Ureter (tissue), 1 donor: ENCODE results near the gene SERINC3. TPM values are rescaled to one million over a fixed set of nuclear protein-coding genes. Genes with fewer than 3 reads are reported as not detected.
A peak's percentile ranks its signal among the peaks of the same experiment; 100 is the strongest.
"Not testable (repeated sequence)": the region's sequence is repeated elsewhere in the genome, so short reads cannot be mapped to it uniquely, and the experiment has no call there.

ENCODE experiments used
- DNase-seq: peaks from one replicate; pipeline ENCODE4 v3.0.0-alpha.2; 2020; ENCODE audit warnings: low spot score
- total RNA-seq: library from RNA; stranded (reverse); gene quantifications from one replicate; pipeline ENCODE4 v1.2.4, GENCODE V29; 2023
- donor health status: DM: yes; HTN: yes; CAD: no.

The SERINC3 gene
- total RNA-seq, result 93.1 TPM

GRCh38 chr20:44521484-44522481 lies at the start of gene SERINC3:
TSS of gene SERINC3 (minus strand) at chr20:44522070. CDS start at chr20:44521951, 119 bp downstream.
- DNase-seq, result peak; percentile 97

DNA sequence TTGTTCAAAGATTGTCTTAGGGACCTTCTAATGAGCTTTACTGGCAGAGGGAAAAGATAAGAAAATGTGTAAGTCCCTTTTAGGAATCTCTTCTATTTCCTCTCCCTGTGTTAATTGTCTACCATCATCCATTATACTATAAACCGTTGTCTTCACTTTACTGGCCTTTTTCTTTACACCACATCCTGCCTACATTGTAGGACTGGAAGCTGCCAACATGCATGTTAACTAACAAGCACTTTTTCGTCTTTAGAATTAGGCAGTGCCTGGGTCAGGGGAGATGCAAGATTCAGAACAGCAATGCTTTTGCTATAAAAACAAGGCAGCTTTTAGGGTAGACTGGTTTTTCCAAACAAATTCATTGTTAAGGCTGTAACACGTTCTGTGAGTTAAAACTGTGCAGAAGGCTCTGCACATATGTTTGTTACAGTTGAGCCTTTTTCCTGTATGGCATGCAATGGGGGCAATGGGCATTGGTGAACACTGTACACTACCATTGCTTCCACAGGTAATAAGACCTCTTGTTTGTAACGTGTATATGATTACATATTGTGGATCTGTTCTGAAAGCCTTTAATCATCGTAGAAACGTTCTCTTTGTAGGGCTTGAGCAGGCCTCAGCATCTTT lies 49.6 kb upstream of the SERINC3 start:
- DNase-seq, result no peak

GRCh38 chr20:44570367-44570766 lies 48.5 kb upstream of the SERINC3 start:
- no peak for DNase-seq

- DNase-seq, result no peak
These were observed 44.9 kb upstream of the SERINC3 start for GRCh38 chr20:44566811-44567210.

GRCh38 chr20:44566018-44566417 lies 44.1 kb upstream of the SERINC3 start:
- no peak for DNase-seq

DNA sequence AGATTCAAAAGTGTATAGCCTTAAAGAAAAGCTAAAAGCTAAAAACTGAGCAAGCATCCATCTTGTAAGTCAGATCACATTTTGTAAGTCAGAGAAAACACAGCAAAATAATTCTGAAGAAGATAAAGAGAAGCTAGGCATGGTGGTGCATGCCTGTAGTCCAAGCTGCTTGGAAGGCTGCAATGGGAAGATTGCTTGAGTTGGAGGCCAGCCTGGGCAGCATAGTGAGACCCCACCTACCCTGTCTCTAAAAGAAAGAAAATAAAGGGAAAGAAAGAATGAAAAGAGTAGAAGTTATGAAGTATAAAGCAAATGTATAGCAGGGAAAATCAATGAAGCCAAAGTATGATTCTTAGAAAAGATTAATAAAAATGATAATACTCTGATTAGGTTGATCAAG lies 40.0 kb upstream of the SERINC3 start:
- no peak for DNase-seq

DNA sequence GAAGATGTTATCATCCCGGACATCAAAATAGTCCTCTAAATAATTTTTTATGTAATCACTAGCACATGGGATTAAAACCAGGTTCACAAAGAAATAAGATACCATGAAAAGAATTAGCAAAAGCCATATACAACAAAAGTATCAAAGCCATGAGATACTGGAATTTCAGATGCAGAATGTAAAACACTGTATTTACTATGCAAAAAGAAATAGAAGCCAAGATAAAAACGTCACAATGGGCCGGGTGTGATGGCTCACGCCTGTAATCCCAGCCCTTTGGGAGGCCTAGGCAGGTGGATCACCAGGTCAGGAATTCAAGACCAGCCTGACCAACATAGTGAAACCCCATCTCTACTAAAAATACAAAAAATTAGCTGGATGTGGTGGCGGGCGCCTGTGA lies 38.9 kb upstream of the SERINC3 start:
- DNase-seq, result not testable (repeated sequence)

GRCh38 chr20:44560229-44560628 lies 38.4 kb upstream of the SERINC3 start:
- DNase-seq, result no peak

GRCh38 chr20:44559302-44559701 lies 37.4 kb upstream of the SERINC3 start:
- no peak for DNase-seq

DNA sequence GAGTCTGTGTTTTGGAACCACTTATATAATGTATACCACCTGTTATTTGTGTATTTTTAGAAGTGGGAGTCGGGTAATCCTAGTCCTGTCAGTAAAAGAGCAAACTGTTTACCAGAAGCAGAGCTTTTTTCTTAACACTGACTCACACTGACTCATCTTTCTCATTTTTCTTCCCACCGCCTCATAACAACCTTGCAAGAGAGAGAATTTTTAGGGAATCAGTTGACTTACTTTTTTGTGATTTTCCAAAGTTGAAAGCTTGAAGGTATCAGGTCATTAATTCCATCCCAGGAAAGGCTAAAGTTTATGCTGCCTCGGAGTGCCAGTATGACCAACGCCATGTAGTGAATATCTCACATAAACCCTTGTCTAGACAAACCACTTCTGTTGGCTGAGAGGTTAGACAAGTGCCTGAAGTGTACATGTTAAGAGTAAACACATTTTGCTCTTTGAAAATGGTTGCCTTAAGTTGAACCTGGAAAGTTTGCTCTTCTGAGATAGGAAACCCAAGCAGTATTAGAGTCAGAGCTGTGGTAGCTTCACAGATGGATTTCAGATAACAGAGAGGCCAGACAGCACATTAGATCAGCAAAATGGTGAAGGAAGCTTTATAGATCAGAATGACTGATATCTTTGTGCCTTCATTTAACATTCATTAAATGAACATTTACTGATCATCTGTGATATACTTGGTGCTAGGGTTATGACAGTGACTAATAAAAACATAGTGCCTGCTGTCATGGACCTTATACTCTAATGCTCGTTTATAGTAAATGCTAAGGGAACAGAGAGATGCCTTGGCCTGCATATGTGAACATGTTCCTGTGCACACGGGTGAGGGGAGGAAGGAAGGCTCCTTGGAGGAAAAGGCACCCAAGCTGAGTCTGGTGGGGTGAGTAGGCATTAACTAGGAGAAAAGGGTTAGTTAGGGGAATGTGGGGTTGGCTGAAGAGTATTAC lies 31.4 kb upstream of the SERINC3 start:
- no peak for DNase-seq

DNA sequence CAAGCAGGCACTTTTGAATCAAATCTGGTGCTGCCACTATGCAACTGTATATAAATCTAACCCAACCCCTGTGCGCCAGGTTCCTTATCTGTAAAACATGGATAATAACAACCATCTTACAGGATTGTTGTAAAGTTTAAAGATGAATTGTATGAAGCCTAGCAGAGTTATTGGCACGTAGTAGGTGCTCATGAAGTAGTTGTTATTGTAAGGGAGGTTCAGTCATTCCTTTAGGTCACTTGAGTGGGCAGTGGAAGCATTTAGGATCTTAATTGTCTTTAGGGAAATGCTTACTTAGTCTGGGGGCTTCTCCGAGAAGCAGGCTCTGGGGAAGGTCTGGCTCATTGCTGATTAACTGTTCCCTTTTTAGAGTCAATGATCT lies 30.7 kb upstream of the SERINC3 start:
- DNase-seq, result no peak

GRCh38 chr20:44552050-44552449 lies 30.2 kb upstream of the SERINC3 start:
- no peak for DNase-seq

DNA sequence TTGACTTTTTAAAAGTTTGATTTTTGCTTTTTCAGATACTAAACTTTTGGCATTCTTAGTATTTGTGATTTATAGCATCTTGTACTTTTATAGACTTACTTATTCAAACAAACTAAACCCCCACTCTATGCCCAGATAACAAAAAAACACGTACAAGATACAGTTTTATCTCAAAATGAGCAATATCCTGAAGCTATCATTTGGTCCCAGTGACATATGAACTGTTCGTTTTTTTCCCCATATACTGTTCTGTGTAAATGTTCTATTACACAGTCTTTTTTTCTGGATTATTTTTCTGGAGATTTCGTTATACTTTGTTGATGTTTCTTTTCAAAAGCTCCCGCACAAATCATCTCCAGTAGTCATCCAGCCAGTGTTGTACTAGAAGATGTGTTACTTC lies 27.3 kb upstream of the SERINC3 start:
- DNase-seq, result no peak

GRCh38 chr20:44547419-44547818 lies 25.5 kb upstream of the SERINC3 start:
- DNase-seq, result no peak

DNA sequence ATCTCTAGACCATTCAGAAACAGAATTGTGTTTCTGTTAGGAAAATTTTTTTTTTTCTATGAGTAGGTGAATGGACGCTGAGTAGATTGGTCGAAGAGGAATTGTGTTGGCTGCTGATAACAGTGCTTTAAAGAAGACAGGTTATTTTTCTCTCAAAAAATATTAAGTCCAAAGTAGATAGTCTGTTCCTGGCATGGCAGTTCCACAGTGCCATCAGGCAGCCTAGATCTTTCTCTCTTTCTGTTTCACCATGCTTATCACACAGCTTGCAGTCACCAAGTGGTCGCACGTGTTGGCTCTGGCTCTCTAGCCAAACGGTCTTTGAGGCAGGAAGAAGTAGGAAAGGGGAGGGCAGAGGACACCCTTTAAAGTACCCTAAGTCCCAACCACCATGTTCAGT lies 22.4 kb upstream of the SERINC3 start:
- no peak for DNase-seq

GRCh38 chr20:44543358-44543757 lies 21.5 kb upstream of the SERINC3 start:
- no peak for DNase-seq

DNA sequence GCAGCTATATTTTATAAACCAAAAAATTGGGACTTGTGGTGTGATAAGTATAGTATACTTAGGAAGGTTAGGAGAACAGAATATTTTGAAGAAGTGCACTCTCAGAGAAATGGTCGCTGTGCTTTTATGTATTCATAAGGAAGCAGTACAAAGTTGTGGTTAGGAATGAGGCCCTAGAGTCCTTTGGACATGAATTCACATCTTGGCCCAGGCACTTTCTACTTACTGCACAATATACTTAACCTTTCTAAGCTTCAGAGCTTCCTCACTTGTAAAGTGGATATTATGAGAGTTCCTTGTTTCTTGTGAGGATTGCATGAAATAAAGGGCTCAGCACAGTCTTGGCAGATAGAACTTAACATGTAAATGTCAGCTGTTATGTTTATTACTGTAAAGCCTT lies 21.0 kb upstream of the SERINC3 start:
- DNase-seq, result no peak

GRCh38 chr20:44541992-44542391 lies 20.1 kb upstream of the SERINC3 start:
- DNase-seq, result no peak

DNA sequence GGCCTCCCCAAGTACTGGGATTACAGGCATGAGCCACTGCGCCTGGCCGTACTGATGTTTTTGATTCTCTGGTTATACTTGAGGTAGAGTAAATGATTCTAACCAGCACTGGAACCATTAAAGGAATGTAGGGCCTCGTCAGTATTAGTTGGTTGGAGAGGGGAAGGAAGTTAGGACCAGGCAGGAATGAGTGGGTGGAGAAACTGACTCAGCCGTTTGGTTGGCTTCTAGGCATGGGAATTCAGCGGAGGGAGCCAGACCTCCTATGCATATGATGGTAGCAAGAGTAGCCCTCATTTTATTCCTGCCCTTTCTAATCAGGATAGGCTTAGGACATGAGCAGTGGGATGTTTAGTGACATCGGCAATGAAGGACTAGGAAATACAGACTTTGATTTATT lies 19.0 kb upstream of the SERINC3 start:
- DNase-seq, result no peak

- DNase-seq, result no peak
These were observed 16.1 kb upstream of the SERINC3 start for GRCh38 chr20:44537993-44538392.

GRCh38 chr20:44536175-44536574 lies 14.3 kb upstream of the SERINC3 start:
- DNase-seq, result no peak

GRCh38 chr20:44533928-44534327 lies 12.1 kb upstream of the SERINC3 start:
- DNase-seq, result no peak
